ENCODE measurements around the gene GPC5.

The GPC5 gene

GRCh38 chr13:91592056-91593014, 193.9 kb downstream of the GPC5 start:
- no peak for DNase-seq (ENCODE audit: low read depth in 2 of 2)

DNA sequence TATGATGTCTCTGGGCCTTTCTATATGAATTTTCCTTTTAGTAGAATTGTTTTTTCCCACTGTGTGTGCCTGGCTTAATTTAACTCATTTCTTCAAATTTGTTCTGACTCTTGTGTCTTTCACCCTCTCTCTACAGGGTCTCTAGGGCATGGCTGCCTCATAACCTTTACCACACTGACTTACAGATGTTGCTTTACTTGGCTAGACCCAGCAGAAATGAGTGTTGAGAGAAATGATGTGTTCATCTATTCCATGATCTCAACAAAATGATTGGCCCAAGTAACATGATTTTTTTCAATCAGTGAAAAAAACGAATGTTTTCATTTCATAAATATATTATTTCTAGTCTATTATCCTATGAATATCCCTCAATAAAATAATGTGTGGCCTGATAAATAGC, 195.0 kb downstream of the GPC5 start:
- no peak for DNase-seq (ENCODE audit: low read depth in 2 of 2)

- DNase-seq (ENCODE audit: low read depth in 2 of 2) = no peak
These were observed 195.6 kb downstream of the GPC5 start for GRCh38 chr13:91594061-91594460.

DNA sequence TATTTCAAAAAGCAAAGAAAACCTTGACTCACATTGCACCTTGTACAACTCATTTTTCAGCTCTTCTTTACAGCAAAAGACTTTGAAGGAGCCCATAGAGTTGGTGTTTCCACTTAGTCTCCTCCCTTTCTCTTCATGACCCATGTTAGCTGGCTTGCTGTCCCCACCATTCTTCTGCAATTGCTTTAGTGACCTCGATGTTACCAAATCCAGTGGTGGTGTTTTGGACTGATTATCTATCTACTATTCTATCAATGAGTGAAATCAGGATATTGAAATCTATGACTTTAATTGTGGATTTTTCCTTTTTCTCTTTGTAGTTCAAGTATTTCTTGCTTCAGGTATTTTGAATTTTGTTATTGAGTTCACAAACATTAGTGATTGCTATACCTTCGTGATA, 197.3 kb downstream of the GPC5 start:
- no peak for DNase-seq (ENCODE audit: low read depth in 2 of 2)

- no peak for DNase-seq (ENCODE audit: low read depth in 2 of 2)
These were observed 198.4 kb downstream of the GPC5 start for GRCh38 chr13:91596842-91597241.

GRCh38 chr13:91598655-91599054, 200.2 kb downstream of the GPC5 start:
- DNase-seq (ENCODE audit: low read depth in 2 of 2) = no peak

DNA sequence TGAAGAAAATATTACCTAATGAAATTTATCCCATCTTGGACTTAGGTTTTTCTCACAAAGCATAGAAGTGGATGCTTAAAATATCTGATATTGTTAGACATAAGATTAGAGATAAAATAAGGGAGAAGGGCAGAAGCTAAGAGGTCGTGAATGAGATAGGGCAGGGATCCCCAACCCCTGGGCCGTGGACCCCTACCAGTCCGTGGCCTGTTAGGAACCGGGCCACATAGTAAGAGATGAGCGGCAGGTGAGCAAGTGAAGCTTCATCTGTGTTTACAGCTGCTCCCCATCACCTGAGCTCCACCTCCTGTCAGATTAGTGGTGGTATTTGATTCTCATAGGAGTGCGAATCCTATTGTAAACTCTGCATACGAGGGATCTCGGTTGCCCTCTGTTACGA, 202.9 kb downstream of the GPC5 start:
- no peak for DNase-seq (ENCODE audit: low read depth in 2 of 2)

DNA sequence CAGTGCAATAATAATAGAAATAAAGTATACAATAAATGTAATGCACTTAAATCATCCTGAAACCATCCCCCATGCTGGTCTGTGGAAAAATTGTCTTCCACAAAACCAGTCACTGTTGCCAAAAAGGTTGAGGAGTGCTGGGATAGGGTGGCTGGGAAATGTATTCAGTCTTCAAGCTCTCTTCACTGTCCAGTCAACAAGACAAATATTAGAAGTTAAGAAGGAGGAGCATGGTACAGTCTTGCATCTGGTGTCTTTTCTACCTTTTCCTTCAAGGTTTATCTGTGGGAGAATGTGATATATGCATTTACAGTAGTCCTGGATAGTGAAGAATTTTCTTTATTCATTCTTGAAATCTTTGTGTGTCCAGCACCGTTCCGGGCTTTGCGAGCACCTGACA, 203.4 kb downstream of the GPC5 start:
- no peak for DNase-seq (ENCODE audit: low read depth in 2 of 2)

- DNase-seq (ENCODE audit: low read depth in 2 of 2) = no peak
These were observed 210.9 kb downstream of the GPC5 start for GRCh38 chr13:91609353-91609752.

- DNase-seq (ENCODE audit: low read depth in 2 of 2) = no peak
These were observed 219.9 kb downstream of the GPC5 start for GRCh38 chr13:91618315-91618714.

- no peak for DNase-seq (ENCODE audit: low read depth in 2 of 2)
These were observed 222.3 kb downstream of the GPC5 start for GRCh38 chr13:91620670-91621141.

- DNase-seq (ENCODE audit: low read depth in 2 of 2) = no peak
These were observed 222.7 kb downstream of the GPC5 start for GRCh38 chr13:91621161-91621560.

GRCh38 chr13:91621963-91622362, 223.5 kb downstream of the GPC5 start:
- no peak for DNase-seq (ENCODE audit: low read depth in 2 of 2)

- no peak for DNase-seq (ENCODE audit: low read depth in 2 of 2)
These were observed 224.5 kb downstream of the GPC5 start for GRCh38 chr13:91622778-91623550.

DNA sequence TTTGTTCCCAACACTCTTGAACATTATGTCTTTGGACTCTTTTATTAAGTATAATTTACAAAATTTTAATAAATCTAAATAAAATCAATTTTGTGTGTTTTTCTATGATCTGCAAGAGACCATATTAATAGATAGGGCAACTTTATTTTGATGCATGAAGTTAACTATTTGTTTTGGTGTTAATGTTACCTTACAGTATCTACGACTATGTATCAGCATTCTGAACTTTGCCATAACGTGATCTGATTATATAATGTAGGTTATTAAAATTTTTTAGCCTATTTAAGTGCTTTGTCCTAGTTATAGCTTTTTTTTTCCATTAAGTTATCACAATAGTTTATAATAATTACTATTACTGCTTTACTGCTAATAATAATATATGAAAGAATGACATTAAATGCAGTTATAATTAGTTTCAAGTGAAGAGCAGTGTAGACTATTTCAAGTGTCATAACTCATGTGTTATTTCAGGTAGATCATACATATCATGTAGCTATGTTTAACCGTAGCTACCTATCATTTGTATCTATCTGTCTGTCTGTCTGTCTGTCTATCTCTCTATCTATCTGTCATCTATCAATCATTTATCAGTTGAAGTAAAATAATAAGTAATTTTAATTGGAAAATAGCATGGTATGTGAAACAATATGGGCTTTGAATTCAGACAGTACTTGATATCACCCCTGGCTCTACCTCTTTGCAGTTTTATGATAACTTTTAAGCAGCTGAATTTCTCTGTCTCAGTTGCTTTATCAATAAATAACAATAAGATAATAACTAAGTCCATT, 229.7 kb downstream of the GPC5 start:
- no peak for DNase-seq (ENCODE audit: low read depth in 2 of 2)

GRCh38 chr13:91630946-91631345, 232.5 kb downstream of the GPC5 start:
- DNase-seq (ENCODE audit: low read depth in 2 of 2) = no peak

DNA sequence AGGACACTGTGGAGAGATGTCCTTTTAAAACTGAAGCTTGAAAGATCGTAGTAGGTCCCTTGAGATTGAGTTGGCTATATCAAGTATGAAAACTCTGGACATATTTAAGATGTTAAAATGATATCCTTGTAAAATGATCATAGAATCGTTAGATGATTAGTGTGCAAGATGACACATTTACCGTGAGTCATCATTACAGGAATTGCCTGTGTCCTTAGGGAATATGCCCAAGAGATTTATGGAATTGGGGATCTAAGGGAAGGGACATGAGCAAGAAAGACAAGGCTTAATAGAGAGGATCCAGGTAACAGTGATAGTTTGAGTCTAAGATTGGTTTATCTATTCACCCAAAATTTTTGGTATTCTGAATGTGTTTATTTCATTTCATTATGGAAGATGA, 233.7 kb downstream of the GPC5 start:
- DNase-seq (ENCODE audit: low read depth in 2 of 2) = no peak

DNA sequence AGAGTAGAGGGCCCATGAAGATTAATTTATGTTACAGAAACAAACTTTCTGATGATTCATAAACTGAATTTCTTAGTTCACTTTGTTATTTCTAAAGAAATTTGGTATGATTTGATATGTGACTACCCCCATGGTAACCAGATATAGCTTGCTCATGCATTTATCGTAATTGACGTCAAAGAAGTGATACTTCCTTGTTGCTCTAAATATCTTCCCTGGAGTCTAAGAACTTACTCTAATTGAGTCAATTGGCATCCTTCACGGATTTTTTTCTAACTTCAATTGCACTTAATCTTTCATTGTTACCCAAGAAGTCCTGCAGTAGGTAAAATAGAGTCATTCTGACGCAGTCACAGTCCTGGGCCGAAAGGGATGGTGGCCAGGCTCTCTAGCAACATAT, 240.9 kb downstream of the GPC5 start:
- no peak for DNase-seq (ENCODE audit: low read depth in 2 of 2)

- no peak for DNase-seq (ENCODE audit: low read depth in 2 of 2)
These were observed 245.0 kb downstream of the GPC5 start for GRCh38 chr13:91643394-91643793.

GRCh38 chr13:91644806-91645205, 246.4 kb downstream of the GPC5 start:
- DNase-seq (ENCODE audit: low read depth in 2 of 2) = no peak

DNA sequence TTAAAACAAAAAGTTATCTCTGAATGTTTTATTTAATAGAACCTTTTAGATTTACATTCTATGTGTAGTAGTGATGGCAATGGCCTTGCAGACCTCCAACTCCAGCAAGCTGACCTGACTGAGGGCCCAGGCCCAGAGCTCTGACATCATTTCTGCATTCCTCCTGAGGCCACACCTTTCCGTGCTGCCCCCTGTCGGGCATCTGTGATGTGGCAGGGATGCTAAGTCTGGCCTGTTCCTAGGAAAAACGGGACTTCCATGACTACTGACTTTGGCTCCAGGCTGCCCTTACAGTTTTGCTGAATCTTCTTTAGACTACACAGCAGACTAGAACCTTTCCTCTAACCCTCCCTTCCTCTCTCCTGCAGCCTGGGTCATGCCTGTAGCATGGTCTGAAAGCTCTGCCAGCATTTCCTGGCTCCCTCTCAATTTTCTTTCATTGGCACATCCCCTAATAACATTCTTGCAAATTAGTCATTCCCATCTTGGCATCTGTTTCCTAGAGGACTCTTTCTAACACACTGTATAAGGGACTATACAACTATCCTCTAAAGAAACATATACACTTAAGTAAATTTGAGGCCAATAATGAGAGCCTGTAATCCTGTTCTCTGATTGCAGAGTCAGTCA, 249.1 kb downstream of the GPC5 start:
- no peak for DNase-seq (ENCODE audit: low read depth in 2 of 2)

DNA sequence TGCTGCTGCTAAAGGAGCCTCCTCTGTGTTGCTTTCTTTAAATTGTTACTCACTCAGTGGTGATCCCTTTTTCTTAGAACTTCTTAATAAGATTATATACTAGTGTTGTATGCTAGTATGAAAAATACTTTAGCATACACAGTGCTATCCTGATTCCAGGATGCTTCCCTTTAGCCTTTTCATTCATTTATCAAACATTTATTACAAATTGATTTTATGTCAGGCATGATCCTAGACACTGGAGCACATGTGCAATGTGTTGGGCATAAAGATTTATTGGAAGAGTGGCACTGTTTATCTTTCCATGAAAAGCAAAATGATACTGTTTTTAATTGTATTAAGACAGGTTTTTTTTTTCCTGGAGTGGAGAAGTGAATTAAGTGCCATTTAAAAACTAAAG, 249.6 kb downstream of the GPC5 start:
- no peak for DNase-seq (ENCODE audit: low read depth in 2 of 2)
